GM12892 (cell line): ENCODE data around the gene TSSC4.

Source experiments
- DNase-seq: peaks from one replicate; pipeline ENCODE4 v3.0.0; 2011; ENCODE audit not compliant: insufficient read length
- FAIRE-seq: peaks from 2 replicates; lab custom pipeline; 2011; peaks lifted over from hg19 to GRCh38; lab: Jason Lieb, UNC
- POLR2A ChIP-seq: IDR thresholded peaks from 2 replicates; pipeline ENCODE4 v1.6.1; 2011; ENCODE audit warnings: low read depth, low read length, control low read depth
- POLR2AphosphoS5 ChIP-seq: IDR thresholded peaks from 2 replicates; pipeline ENCODE4 v1.6.1; 2011; ENCODE audit warnings: low read depth, low read length, control low read depth
- TAF1 ChIP-seq: IDR thresholded peaks from 2 replicates; pipeline ENCODE4 v1.6.1; 2011; ENCODE audit warnings: low read depth, mild to moderate bottlenecking, control low read depth, low read length, borderline replicate concordance

The TSSC4 gene

DNA sequence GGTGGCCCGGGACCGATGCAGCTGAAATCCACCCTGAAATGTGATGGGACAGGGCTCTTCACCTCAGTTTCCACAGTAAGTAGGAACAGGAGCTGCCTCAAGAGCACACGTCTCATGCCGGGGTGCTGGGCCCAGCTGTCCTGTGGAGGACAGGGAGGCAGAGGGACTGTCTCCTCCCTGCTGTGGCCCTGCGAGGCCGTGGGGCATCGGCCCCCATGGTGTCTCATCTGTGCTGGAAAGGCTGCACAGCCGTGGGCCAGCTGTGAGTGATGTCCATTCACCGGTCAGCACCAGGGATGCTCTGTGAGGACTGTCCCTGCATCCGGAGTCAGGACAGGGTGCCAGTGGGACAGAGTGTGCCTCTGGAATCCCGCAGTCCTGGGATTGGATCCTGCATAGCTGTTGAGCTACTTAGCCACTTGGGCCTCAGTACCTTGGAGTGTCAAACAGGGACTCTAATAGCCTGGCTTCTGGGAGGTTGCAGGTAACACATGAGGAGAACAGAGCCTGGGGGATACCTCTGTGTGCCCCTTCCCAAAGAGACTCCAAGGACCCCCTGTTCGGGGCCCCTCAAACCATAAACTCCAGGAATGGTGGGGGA is 27.3 kb downstream of the TSSC4 start:
- DNase-seq (no peak), FAIRE-seq (no peak)
- TF ChIP-seq POLR2AphosphoS5 (no peak), TAF1 (no peak), POLR2A (no peak)

DNA sequence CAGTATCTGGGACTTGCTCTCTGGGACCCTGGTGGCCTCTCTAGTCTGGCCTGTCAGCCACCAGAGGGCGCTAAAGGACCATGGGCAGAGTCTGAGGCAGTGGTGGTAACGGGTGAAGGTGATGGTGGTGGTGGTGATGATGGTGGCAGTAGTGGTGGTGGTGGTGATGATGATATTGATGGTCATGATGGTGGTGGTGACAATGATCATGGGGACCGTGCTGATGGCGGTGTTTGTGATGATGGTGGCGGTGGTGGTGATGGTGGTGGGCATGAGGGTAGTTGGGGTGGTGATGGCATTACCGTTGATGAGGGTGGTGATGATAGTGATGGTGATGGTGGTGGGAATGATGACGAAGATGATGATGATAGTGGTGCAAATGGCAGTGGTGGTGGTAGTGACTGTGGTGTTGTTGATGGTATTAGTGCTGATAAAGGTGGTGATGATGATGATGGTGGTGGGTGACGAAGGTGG is 27.8 kb downstream of the TSSC4 start:
- FAIRE-seq (peak; percentile 87), DNase-seq (peak; percentile 67)
- no peak for TF ChIP-seq POLR2A
- no peak for TF ChIP-seq POLR2AphosphoS5
- no peak for TF ChIP-seq TAF1

DNA sequence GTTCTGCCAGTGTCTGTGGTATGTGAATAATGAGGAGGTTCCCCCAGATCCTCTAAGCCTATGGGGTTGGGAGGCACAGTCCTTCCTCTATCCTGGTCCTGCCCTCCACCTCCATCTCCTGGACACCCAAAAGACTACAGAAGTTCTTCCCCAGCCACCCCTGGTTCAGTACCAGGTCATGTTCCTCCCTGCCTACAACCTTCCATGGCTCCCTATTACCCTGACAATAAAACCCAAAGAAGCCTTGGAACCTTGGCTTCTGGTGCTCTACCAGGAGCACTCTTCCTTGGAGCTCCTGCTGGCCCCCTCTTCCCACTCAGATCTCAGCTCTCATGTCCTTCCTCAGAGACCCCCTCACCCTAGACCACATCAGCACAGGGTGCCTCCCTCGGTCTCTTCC is 30.8 kb downstream of the TSSC4 start:
- FAIRE-seq (no peak), DNase-seq (no peak)
- no peak for TF ChIP-seq POLR2A
- TF ChIP-seq POLR2AphosphoS5, result no peak
- no peak for TF ChIP-seq TAF1

DNA sequence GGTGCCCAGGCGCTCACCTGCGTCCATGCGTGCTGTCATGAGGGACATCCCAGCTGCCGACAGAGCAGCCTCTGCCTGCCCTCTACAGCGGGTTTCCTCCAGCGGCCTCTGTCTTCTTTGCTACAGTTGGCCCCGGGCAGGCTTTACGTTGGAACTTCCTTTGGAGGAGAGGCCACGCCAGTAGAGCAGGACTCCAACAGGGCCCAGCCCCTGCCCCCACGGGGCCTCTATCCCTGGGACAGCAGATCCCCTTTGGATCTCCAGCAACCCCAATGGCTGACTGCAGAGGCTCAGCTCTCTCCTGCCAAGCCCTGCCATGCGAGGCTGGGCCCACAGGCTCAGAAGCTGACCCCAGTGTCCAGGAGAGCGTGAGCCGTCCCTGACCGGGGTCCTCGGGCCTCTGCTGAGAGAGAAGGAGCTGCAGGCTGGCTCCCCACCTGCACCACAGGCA is 31.6 kb downstream of the TSSC4 start:
- FAIRE-seq, result no peak
- DNase-seq, result no peak
- TF ChIP-seq POLR2A (no peak), POLR2AphosphoS5 (no peak), TAF1 (no peak)

DNA sequence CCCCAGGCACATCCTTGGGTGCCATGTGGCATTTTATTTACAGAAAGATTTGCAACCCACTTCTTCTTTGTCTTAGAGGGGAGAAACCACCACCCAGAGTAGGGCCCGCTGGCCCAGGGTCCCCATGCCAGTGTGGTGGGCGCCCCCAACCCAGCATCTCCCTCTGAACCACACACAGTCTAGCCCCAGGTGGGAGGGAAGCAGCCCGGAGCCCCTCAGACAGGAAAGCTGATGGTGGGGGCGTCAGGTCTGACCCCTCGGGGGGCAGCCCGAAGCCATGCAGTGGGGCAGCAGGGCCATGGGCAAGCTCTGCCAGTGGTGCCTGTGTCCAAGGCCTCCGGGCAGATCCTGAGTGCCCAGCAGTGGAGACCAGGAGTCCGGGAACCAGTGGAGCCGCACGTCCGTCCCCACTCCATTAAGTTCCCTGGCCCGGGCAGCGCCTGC is 32.1 kb downstream of the TSSC4 start:
- no peak for TF ChIP-seq POLR2AphosphoS5
- FAIRE-seq, result no peak
- DNase-seq, result no peak

DNA sequence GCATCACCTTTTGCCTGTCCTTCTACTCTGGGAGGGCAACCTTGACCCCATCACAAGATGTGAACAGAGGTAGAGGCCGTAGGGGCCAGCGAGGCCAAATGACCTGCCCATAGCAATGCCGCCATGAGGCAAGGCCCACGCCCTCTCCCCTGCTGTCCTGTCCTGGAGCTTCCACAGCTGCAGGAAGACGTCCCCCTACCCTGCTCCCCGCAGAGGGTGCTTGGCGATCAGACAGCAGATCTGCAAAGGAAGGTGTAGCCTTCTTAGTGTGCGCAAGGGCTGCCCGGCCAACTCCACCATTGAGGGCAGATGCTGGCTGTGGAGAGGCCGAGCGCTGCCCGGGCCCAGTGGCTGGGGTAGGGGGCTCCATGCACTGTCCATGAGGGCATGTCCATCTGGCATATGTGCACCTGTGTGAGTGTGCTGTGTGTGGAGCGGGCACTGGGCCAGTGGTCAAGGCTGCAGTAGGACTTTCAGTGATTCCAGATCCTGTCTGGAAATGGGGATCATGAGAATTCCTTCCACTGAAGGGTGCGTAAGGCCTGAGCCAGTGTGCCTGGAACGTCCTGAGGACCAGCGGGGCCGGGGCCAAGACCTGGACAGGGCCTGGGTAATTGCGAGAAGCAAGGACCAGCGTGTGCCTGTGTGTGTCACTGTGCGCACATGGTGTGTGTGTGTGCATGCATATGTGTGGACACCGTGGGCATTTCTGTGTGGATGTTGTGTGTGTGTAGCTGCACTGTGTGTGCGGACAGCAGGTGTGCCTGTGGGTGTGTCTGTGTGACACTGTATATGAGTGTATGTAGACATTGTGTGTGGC is 32.8 kb downstream of the TSSC4 start:
- no peak for FAIRE-seq

DNA sequence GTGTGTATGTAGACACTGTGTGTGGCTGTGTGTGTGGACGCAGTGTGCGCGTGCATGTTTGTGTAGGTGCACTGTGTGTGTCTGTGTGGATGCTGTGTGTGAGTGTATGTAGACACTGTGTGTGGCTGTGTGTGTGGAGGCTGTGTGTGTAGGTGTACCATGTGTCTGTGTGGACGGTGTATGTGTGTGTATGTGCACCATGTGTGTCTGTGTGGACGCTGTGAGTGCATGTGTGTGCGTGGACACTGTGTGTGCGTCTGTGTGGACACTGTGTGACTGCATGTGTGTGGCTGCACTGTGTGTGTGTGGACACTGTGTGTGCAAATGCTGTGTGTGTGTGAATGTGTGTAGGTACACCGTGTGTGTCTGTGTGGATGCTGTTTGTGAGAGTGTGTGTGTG is 33.5 kb downstream of the TSSC4 start:
- no peak for DNase-seq
- no peak for TF ChIP-seq POLR2A
- no peak for TF ChIP-seq POLR2AphosphoS5
- TF ChIP-seq TAF1, result no peak
- peak; percentile 48 for FAIRE-seq

More for the DNA sequence above, 32.8 kb downstream of the TSSC4 start:
- TF ChIP-seq TAF1 (no peak), POLR2AphosphoS5 (no peak), POLR2A (no peak)
- no peak for DNase-seq

DNA sequence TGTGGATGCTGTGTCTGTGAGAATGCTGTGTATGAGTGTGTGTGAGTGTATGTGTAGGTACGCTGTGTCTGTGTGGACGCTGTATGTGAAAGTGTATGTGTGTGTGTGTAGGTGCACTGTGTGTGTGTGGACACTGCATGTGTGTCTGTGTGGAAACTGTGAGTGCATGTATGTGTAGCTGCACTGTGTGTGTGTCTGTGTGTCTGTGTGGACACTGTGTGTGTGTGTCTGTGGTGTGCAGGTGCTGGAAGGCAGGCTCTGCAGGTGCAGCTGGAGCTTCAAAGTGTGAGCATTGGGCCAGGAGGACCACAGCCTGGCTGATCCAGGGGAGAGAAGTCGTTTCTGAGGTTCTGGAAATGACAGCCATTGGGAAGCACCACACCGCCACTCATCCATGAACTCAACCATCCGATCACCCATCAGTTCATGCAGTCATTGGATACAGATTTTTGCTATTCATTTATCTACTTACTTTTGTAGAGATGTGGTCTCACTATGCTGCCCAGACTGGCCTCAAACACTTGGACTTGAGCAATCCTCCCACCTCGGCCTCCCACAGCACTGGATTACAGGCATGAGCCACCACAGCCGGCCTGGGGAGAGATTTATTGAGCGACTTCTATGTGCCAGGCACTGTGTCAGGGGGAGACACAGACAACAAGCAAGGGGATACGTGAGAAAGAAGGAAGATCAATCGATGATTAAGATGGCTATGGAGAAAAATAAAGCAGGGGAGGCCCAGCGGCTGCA is 34.1 kb downstream of the TSSC4 start:
- FAIRE-seq (no peak), DNase-seq (no peak)
- TF ChIP-seq POLR2A, result no peak
- TF ChIP-seq TAF1, result no peak
- TF ChIP-seq POLR2AphosphoS5, result no peak

DNA sequence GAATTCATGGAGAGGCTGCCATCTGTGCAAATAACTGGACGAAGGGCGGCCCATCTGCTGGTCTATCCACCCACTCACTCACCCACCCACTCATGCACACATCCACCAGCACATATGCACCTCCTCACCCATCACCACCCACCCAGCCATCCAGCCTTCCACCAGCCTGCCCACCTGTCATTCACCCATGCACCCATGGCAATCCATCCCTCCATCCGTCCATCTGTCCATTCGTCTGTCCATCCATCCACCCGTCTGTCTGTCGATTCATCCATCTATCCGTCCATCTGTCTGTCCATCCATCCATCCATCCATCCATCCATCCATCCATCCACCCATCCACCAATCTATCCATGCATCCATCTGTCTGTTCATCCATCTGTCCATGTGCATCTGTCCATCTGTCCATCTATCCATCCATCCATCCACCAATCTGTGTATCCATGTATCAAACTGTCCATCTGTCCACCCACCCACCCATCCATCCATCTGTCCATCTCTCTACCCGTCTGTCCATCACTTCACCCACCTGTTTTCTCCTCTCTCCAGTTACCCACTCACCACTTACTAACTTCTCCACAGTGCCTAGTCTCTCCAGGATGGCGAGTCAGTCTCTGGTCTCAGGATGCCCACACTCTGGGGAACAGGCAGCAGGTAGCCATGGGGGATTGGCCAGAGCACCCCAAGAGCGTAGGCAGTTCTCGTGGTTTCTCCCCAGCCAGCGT is 34.9 kb downstream of the TSSC4 start:
- FAIRE-seq, result no peak
- TF ChIP-seq POLR2A, result no peak
- TF ChIP-seq POLR2AphosphoS5, result no peak
- no peak for TF ChIP-seq TAF1
- DNase-seq, result no peak

DNA sequence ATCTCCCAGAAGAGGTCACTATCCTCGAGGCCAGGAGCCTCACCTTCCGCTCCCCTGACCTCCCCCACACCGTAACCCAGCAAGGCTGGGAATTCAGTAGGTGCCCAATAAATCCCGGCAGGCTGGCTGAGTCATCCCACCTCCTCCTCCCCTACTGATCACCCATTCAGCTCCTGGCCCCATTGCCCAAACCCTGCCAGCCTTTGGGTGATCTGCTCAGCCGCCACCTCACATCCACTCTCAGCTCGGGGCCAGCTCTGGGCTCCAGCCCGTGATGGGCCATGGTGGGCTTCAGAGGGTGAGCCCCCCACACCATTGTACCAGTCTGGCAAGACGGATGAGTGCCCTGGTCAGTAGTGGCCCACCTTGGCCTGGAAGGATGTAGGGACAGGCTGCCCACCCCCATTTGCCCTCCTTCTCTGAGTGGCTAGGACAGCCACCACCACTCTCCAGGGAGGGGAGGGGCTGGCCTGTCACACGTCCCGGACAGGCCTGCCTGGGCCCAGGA is 35.5 kb downstream of the TSSC4 start:
- FAIRE-seq (no peak), DNase-seq (no peak)
- no peak for TF ChIP-seq POLR2A

DNA sequence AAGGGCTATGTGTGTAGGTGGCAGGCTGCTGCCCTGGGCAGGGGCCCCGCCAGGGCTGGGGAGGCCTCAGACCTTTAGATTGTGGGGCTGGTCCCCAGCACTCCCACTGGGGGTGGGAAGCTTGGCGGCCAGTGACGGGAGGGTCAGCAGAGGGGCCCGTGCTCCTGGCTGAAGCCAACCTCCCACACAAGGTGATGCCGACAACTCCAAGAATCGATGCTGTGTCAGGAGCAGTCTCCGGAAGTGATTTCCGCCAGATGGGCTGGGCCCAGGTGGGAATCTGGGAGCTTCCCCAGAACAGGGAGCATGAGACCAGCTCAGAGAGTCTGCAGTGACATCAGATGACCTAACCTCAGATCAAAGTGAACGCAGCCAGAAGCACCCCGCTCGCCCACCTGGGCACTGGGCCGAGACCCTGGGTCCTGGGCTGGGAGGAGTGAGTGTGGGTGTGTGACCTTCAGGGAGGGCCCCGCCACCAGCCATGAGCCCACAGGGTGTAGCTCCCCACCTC is 36.0 kb downstream of the TSSC4 start:
- TF ChIP-seq POLR2AphosphoS5 (no peak), TAF1 (no peak), POLR2A (no peak)
- no peak for FAIRE-seq
- no peak for DNase-seq
